H9 (cell line): ENCODE measurements around the gene NCCRP1. TPM values are rescaled to one million over a fixed set of nuclear protein-coding genes. Genes with fewer than 3 reads are reported as not detected.

Experiments
- DNase-seq: peaks from one replicate; pipeline ENCODE4 v3.0.0-alpha.2; 2017
- H2AFZ ChIP-seq: one replicate; pipeline ENCODE4 v1.6.1; 2013; ENCODE audit warnings: mild to moderate bottlenecking, low read length, control low read depth, moderate library complexity
- H2AK5ac ChIP-seq: 2 replicates; pipeline ENCODE4 v1.6.1; 2013; ENCODE audit warnings: low read length, control low read depth, mixed read lengths; ENCODE audit not compliant: insufficient read length
- H2BK120ac ChIP-seq: one replicate; pipeline ENCODE4 v1.6.1; 2013; ENCODE audit warnings: low read depth, mild to moderate bottlenecking, low read length, control low read depth, inconsistent platforms; ENCODE audit not compliant: poor library complexity, severe bottlenecking
- H2BK12ac ChIP-seq: 2 replicates; pipeline ENCODE4 v1.6.1; 2013; ENCODE audit warnings: low read length, control low read depth, mixed read lengths, low read depth; ENCODE audit not compliant: insufficient read length
- H2BK15ac ChIP-seq: 2 replicates; pipeline ENCODE4 v1.6.1; 2013; ENCODE audit warnings: low read depth, low read length, control low read depth
- H2BK20ac ChIP-seq: one replicate; pipeline ENCODE4 v1.6.1; 2013; ENCODE audit warnings: low read depth, mild to moderate bottlenecking, low read length, control low read depth, inconsistent platforms; ENCODE audit not compliant: poor library complexity, severe bottlenecking
- H2BK5ac ChIP-seq: 2 replicates; pipeline ENCODE4 v1.6.1; 2013; ENCODE audit warnings: low read length, control low read depth, mixed read lengths; ENCODE audit not compliant: insufficient read length
- H3K14ac ChIP-seq: 2 replicates; pipeline ENCODE4 v1.6.1; 2013; ENCODE audit warnings: low read length, control low read depth; ENCODE audit not compliant: insufficient read depth
- H3K18ac ChIP-seq: 2 replicates; pipeline ENCODE4 v1.6.1; 2013; ENCODE audit warnings: low read depth, mild to moderate bottlenecking, mixed read lengths, low read length, control low read depth; ENCODE audit not compliant: insufficient read length
- H3K23ac ChIP-seq: 2 replicates; pipeline ENCODE4 v1.6.1; 2013; ENCODE audit warnings: low read length, control low read depth, mixed read lengths, low read depth; ENCODE audit not compliant: insufficient read length
- H3K23me2 ChIP-seq: 2 replicates; pipeline ENCODE4 v1.6.1; 2013; ENCODE audit warnings: low read depth, mild to moderate bottlenecking, mixed read lengths, low read length, control low read depth; ENCODE audit not compliant: insufficient read length, poor library complexity, severe bottlenecking
- H3K27ac ChIP-seq: 2 replicates; pipeline ENCODE4 v1.5.1; 2013; ENCODE audit warnings: low read length, control low read depth, mixed read lengths, low read depth; ENCODE audit not compliant: insufficient read length
- H3K27me3 ChIP-seq: 2 replicates; pipeline ENCODE4 v1.6.1; 2013; ENCODE audit warnings: low read length, control low read depth, inconsistent platforms; ENCODE audit not compliant: insufficient read depth
- H3K4ac ChIP-seq: 2 replicates; pipeline ENCODE4 v1.6.1; 2013; ENCODE audit warnings: low read depth, mild to moderate bottlenecking, control low read depth, inconsistent platforms, low read length, moderate library complexity
- H3K4me1 ChIP-seq: 2 replicates; pipeline ENCODE4 v1.6.1; 2013; ENCODE audit warnings: low read length, control low read depth, inconsistent platforms; ENCODE audit not compliant: insufficient read depth
- H3K4me2 ChIP-seq: 2 replicates; pipeline ENCODE4 v1.6.1; 2013; ENCODE audit warnings: low read length, control low read depth, mixed read lengths; ENCODE audit not compliant: insufficient read length, insufficient read depth
- H3K56ac ChIP-seq: 2 replicates; pipeline ENCODE4 v1.6.1; 2013; ENCODE audit warnings: low read depth, mild to moderate bottlenecking, mixed read lengths, low read length, control low read depth; ENCODE audit not compliant: insufficient read length
- H3K79me1 ChIP-seq: 2 replicates; pipeline ENCODE4 v1.6.1; 2013; ENCODE audit warnings: low read depth, mild to moderate bottlenecking, moderate library complexity, low read length, control low read depth, inconsistent platforms; ENCODE audit not compliant: insufficient read depth, poor library complexity, severe bottlenecking
- H3K79me2 ChIP-seq: 2 replicates; pipeline ENCODE4 v1.6.1; 2013; ENCODE audit warnings: low read length, control low read depth, inconsistent platforms; ENCODE audit not compliant: insufficient read depth
- H3K9ac ChIP-seq: 2 replicates; pipeline ENCODE4 v1.6.1; 2013; ENCODE audit warnings: low read length, control low read depth, mixed read lengths; ENCODE audit not compliant: insufficient read length; ENCODE audit errors: extremely low read depth
- H3K9me3 ChIP-seq: one replicate; pipeline ENCODE4 v1.6.1; 2013; ENCODE audit warnings: low read depth, low read length, inconsistent platforms; ENCODE audit not compliant: control insufficient read depth
- H3T11ph ChIP-seq: one replicate; pipeline ENCODE4 v1.6.1; 2013; ENCODE audit warnings: mild to moderate bottlenecking, low read length, control low read depth, inconsistent platforms
- H4K20me1 ChIP-seq: one replicate; pipeline ENCODE4 v1.6.1; 2013; ENCODE audit not compliant: control insufficient read depth, insufficient read length, insufficient read depth
- H4K5ac ChIP-seq: 2 replicates; pipeline ENCODE4 v1.6.1; 2013; ENCODE audit warnings: low read depth, mild to moderate bottlenecking, mixed read lengths, low read length, control low read depth; ENCODE audit not compliant: insufficient read length
- H4K8ac ChIP-seq: replicated peaks from 2 replicates; pipeline ENCODE4 v1.6.1; 2013; ENCODE audit warnings: low read length, control low read depth, mixed read lengths, low read depth; ENCODE audit not compliant: insufficient read length
- H4K91ac ChIP-seq: 2 replicates; pipeline ENCODE4 v1.6.1; 2013; ENCODE audit warnings: low read depth, mild to moderate bottlenecking, moderate library complexity, mixed read lengths, low read length, control low read depth; ENCODE audit not compliant: insufficient read length
- H3K27ac Mint-ChIP-seq, 3 experiments: 2 replicates in 2 of 3; 3 replicates in 1 of 3; pipeline ENCODE4 v1.8.0; 2020 to 2021; ENCODE audit warnings: mixed read lengths in 3 of 3, mild to moderate bottlenecking in 1 of 3, moderate library complexity in 1 of 3
- H3K27me3 Mint-ChIP-seq: 2 replicates; pipeline ENCODE4 v1.8.0; 2021; ENCODE audit warnings: low read depth, mild to moderate bottlenecking, moderate library complexity, mixed read lengths
- H3K36me3 Mint-ChIP-seq, 3 experiments: 2 replicates in 2 of 3; 3 replicates in 1 of 3; pipeline ENCODE4 v1.8.0; 2020 to 2021; ENCODE audit warnings: low read depth in 3 of 3, mixed read lengths in 3 of 3; ENCODE audit not compliant: insufficient read depth in 1 of 3
- H3K4me1 Mint-ChIP-seq, 2 experiments: 2 replicates each; pipeline ENCODE4 v1.8.0; 2020; ENCODE audit warnings: mixed read lengths in 2 of 2
- H3K4me3 Mint-ChIP-seq, 2 experiments: 2 replicates in 1 of 2; 3 replicates in 1 of 2; pipeline ENCODE4 v1.8.0; 2020 to 2021; ENCODE audit warnings: mild to moderate bottlenecking in 2 of 2, mixed read lengths in 2 of 2, moderate library complexity in 1 of 2
- H3K9me3 Mint-ChIP-seq, 2 experiments: 2 replicates in 1 of 2; 3 replicates in 1 of 2; pipeline ENCODE4 v1.8.0; 2020; ENCODE audit warnings: mild to moderate bottlenecking in 2 of 2, mixed read lengths in 2 of 2, moderate library complexity in 1 of 2
- CTCF ChIP-seq: fragments of 200-600 bp; sonication (generic); conservative IDR thresholded peaks from 3 replicates; pipeline ENCODE4 v1.8.0; 2021; ENCODE audit warnings: antibody characterized with exemption, mild to moderate bottlenecking
- WGBS: extraction: QIAGEN DNeasy Blood & Tissue Kit; methylation state at CpG from one replicate; pipeline ENCODE4 v1.1.7; 2013; ENCODE audit warnings: missing lambda C conversion rate, low lambda C conversion rate, mixed read lengths; ENCODE audit not compliant: insufficient read length; ENCODE audit errors: extremely low coverage; 5-methylcytosine and 5-hydroxymethylcytosine counted together
- total RNA-seq: library from RNA; stranded (reverse); gene quantifications from 2 replicates; pipeline ENCODE4 v1.2.1, GENCODE V29; 2021

NCCRP1 gene
- total RNA-seq, 1 experiment from 2014 or later = 1.9 TPM

- Histone ChIP-seq H2BK5ac (no peak overlapping the region), H3K27me3 (no peaks in the 10 kb centered on the region), H3K9me3 (no peaks in the 10 kb centered on the region), H2AK5ac (no peak overlapping the region), H4K91ac (no peak overlapping the region), H2AFZ (no peak overlapping the region), H3K79me2 (peaks cover 4% of the 10 kb centered on the region; the same call in 1 of the 2 replicates), H4K5ac (no peak overlapping the region), H3K27ac (no peak overlapping the region), H3K4me2 (no peak overlapping the region), H3K56ac (no peak overlapping the region), H3K4me1 (peaks cover 5% of the 10 kb centered on the region; the same call in 1 of the 2 replicates), H2BK15ac (no peak overlapping the region), H3K18ac (no peak overlapping the region), H3K23me2 (peaks cover 2% of the 10 kb centered on the region), H2BK20ac (no peak overlapping the region), H3K9ac (no peak overlapping the region), H3K4ac (no peak overlapping the region), H3K14ac (no peak overlapping the region), H2BK120ac (no peak overlapping the region), H2BK12ac (no peak overlapping the region), H3T11ph (no peak overlapping the region), H3K23ac (no peak overlapping the region), H4K8ac (no peak overlapping the region), H3K79me1 (no peaks in the 10 kb centered on the region), H4K20me1 (peaks cover 5% of the 10 kb centered on the region)
- H3K4me1 Mint-ChIP-seq = peaks cover 44 to 54% of the 10 kb centered on the region in 2 experiments
- peaks cover under 1 to 11% (median 4%) of the 10 kb centered on the region in 3 experiments; a peak in 6 of 7 replicates for H3K36me3 Mint-ChIP-seq
- H3K4me3 Mint-ChIP-seq = no peak overlapping the region
- WGBS = no CpG with 5 or more reads among the region's 12 CpGs
- H3K27me3 Mint-ChIP-seq = no peaks in the 10 kb centered on the region
- H3K27ac Mint-ChIP-seq = peak overlapping the region in 1 of 3 experiments; percentile 75; a peak in 2 of 7 replicates
- no peak for DNase-seq
- H3K9me3 Mint-ChIP-seq = no peaks in the 10 kb centered on the region
- no peak for TF ChIP-seq CTCF
Observed at GRCh38 chr19:39158646-39159260, 38.0 kb upstream of the NCCRP1 start.
